ENCODE measurements around the gene CD163L1.
"Not testable (repeated sequence)": the region's sequence is repeated elsewhere in the genome, so short reads cannot be mapped to it uniquely, and the experiment has no call there.

The CD163L1 gene

DNA sequence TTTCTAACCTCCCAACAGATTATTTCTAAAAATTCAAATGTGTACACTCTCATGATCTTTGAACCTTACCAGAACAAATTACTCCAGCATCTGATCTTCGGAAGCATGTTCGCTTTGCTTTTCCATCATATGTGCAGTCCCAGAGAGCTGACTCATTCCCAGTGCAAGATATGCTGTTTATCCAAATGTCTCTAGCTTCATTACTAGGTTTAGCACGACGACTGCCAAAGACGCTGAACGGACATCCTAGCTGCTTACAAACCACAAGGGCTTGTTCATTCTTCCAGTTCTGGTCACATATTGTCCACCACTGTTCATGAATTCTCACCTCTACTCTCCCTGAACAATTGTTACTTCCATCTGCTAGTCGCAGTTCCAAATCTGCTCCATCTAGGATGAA lies 40.5 kb downstream of the CD163L1 start:
- DNase-seq, result no peak

- DNase-seq, result no peak
Measured at GRCh38 chr12:7399089-7399488, 44.9 kb downstream of the CD163L1 start.

DNA sequence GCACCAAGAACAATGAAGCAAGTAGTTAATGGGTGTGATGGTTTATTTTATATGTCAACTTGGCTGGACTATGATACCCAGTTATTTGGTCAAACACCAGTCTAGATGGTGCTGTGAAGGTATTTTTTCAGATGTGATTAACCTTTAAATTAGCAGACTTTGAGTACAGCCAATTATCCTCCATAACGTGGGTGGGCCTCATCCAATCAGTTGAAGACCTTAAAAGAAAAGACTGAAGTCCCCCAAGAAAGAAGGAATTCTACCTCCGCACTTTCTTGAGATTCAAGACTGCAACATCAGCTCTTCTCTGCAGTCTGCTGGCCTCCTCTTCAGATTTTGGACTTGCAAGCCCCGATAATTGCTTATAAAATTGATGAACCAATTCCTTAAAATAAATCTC lies 47.5 kb downstream of the CD163L1 start:
- DNase-seq, result no peak

- DNase-seq, result no peak
Measured at GRCh38 chr12:7395950-7396349, 48.0 kb downstream of the CD163L1 start.

DNA sequence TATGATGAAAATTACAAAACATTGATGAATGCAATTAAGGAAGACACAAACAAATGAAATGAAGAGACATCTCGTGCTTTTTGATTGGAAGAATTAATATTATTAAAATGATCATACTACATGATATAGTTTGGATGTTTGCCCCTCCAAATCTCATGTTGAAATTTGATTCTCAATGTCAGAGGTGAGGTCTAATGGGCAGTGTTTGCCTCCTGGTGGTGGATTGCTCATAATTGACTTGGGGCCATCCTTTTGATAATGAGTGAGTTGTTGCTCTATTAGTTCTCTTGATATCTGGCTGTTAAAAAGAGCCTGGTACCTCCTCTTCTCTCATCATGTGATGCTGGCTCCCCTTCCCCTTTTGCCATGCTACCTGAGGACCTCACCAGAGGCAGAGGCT lies 56.7 kb downstream of the CD163L1 start:
- DNase-seq, result no peak

- DNase-seq, result no peak
Measured at GRCh38 chr12:7383157-7383556, 60.8 kb downstream of the CD163L1 start.

DNA sequence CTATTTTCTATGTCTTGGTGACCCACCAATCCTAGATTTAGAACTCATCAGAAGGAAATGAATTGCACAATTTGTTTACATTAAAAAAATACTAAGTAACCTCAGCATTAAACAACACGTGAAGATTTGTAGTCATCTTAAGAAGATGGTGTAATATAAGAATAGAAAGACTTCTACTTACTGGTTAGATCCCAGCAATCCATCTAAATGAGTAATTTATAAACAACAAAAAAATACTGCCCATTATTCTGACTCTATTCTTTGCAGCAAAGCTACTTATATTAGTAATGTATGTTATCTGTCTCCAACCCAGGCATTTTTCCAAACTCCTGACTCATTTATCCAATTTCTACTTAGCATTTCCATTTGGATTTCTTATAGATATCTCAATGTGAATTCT lies 67.8 kb downstream of the CD163L1 start:
- no peak for DNase-seq

DNA sequence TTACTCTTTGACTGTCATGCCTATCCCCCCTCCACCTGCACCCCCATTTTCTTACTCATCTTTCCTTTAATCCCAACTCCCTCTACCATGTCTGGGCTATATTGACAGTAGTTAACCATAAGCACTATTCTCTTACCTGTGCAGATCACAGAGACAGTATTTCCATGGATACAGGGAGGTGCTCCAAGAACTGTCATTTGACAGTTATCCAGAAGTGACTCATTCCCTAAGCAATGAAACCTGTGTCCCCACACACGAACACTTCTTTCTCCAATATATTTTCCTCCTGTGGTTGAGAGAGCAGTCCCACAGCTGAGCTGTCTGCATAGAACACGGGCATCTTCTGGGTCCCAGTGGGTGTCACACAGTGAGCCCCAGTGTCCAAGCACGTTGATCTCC lies 68.8 kb downstream of the CD163L1 start:
- DNase-seq, result no peak

- peak; percentile 91 to 95 for DNase-seq
Measured at GRCh38 chr12:7374423-7375144, 69.4 kb downstream of the CD163L1 start.

DNA sequence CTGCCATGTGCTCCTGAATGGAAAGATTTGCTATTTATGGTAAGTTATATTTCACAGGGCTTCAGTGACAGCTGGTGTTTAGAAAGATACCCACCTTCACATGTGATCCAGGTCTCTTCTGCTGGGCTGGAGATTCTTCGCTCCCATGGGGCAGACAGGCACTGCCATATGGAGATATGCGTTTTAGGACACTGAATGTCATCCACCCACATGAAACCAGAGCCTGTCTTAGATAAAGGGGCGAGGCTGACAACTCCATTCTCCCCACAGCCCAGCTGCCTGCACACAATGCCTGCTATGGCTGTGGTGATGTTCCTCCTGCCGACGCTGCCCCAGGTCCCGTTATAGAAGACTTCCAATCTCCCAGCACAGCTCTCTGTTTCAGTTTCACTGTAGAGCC lies 70.7 kb downstream of the CD163L1 start:
- peak; percentile 87 to 98 for DNase-seq

DNA sequence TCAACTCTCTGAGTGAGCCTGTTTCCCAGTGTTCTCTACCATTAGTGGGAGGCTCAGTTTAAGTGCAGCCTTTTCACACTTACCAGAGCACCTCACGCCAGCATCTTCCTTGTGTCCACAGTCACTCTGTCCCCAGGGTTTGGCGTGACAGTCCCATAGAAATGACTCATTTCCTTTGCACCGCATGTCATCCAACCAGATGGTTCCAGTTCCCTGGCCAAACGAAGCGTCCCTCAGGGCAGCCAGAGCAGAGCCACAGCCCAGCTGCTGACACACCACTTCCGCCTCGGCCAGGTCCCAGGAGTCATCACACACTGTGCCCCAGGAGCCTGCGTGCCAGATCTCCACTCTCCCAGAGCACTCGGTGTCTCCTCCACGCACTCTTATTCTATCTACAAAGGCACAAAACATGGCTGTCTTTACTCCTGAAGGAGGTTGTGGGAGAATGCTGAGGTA lies 74.7 kb downstream of the CD163L1 start:
- DNase-seq, result no peak

DNA sequence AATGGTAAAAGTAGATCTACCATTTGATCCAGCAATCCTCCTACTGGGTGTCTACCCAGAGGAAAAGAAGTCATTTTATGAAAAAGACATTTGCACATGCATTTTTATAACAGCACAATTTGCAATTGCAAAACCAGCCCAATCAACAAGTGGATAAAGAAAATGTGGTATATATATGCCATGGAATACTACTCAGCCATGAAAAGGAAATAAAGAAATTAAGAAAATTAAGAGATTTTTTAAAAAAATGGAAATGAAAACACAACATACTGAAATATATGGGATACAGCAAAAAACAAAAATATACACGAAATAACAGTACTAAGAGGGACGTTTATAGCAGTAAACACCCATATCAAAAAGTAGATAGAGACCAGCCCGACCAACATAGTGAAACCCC lies 81.2 kb downstream of the CD163L1 start:
- DNase-seq, result no peak

- no peak for DNase-seq
Measured at GRCh38 chr12:7361265-7361664, 82.7 kb downstream of the CD163L1 start.

GRCh38 chr12:7354529-7354928 lies 89.4 kb downstream of the CD163L1 start:
- DNase-seq, result no peak

DNA sequence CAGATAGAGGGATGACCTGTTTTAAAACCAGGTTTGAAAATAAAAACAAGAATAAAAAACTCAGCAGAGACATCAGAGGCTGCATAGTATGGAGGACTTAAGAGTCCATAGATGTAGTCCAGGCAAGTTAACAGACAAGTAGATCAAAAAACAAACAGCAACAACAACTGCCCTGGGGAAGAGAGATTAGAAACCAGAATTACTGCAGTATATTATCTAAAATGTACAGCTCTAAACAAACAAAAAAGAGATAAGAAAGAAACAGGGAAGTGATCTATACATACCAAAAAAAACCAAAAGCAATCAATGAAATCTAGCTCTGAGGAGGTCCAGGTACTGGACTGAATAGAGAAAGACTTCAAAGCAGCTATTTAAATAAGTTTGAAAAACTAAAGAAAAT lies 91.3 kb downstream of the CD163L1 start:
- no peak for DNase-seq

GRCh38 chr12:7351177-7351576 lies 92.8 kb downstream of the CD163L1 start:
- no peak for DNase-seq

GRCh38 chr12:7349418-7349817 lies 94.5 kb downstream of the CD163L1 start:
- no peak for DNase-seq

GRCh38 chr12:7346551-7347225 lies 97.3 kb downstream of the CD163L1 start:
- DNase-seq, result no peak

DNA sequence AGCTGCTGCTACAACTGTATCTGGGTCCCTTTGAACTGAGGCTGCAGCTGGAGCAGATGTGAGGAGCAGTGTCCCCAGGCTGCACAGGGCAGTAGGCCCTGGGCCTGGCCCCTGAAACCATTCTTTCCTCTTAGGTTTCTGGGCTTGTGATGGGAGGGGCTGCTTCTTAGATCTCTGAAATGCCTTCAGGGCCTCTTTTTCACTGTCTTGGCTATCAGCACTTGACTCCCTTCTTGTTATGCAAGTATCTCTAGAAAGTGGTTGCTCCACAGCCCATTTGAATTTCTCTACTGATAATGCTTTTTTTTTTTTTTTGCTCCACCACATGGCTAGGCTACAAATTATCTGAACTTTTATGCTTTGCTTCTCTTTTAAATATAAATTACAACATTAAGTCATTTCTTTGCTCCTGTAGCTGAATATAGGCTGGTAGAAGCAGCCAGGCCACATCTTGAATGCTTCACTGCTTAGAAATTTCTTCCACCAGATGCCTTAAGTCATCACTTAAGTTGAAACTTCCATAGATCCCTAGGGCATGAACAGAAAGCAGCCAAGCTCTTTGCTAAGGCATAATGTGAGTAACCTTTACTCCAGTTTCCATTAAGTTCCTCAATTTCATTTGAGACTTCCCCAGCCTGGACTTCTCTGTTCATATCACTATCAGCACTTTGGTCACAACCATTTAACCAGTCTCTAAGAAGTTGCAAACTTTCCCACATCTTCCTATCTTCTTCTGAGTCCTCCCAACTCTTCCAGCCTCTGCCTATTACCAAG lies 98.9 kb downstream of the CD163L1 start:
- no peak for DNase-seq

DNA sequence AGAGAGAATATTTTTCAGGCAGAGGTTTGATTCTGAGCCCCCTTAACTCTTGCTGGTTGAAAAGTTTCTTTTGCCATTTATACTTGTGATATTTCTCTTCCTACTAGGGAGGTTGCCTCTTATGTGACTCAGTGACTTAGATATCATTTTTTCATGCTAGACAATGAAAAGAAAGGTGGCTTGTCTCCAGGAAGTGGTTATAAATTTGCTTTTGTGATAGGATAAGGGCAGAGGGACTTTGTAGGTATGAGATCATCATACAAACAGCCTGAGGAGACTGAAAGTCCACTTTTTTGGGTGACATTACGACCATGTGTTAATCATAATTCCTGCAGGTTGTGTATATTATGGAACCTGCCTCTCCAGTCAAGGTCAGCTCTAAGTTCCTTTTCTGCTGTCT lies 104.3 kb downstream of the CD163L1 start:
- DNase-seq, result no peak

GRCh38 chr12:7337790-7338189 lies 106.2 kb downstream of the CD163L1 start:
- DNase-seq, result not testable (repeated sequence)

DNA sequence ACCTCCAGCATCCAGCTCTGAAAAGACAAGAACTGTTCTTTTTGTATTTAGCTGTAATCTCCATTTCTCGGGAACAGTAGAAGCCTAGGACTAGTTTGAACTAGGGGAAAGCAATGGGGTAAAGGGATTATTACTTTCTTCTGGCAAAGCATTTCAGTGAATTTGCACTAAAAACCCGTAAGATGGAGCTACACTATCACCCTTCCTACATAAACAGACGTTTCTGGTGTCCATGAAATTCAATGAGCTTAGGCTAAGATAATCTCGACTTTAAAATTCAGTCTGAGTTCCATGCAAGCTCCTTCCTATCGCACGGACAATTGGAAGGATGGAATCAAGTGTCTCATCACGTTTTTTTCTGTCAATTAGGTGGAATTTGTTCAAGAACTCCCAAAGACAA lies 116.0 kb downstream of the CD163L1 start:
- no peak for DNase-seq

DNA sequence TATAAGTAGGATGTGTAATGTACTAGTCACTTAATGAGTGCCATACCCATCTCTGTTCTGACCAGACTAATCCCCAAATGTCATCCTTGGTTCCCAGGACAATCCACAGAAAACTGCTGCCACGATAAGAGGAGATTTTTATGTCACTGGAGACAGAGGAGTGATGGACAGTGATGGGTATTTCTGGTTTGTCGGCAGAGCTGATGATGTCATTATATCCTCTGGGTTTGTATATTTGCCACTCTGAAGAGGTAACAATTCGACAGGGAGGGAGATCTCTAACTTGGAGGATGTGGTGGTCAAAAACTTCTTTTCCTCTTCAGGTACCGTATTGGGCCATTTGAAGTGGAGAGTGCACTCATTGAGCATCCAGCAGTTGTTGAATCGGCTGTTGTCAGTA lies 119.8 kb downstream of the CD163L1 start:
- no peak for DNase-seq

GRCh38 chr12:7322599-7322998 lies 121.4 kb downstream of the CD163L1 start:
- no peak for DNase-seq

Data from NCI-H524 (cell line).